GM10266 (cell line): ENCODE results near the gene SBNO2.

Experiments
- DNase-seq: peaks from one replicate; pipeline ENCODE4 v3.0.0; 2012; ENCODE audit errors: extremely low spot score
- CTCF ChIP-seq: IDR thresholded peaks from 2 replicates; pipeline ENCODE4 v1.5.1; 2012; ENCODE audit warnings: mild to moderate bottlenecking, low read depth; ENCODE audit not compliant: control insufficient read depth, insufficient read depth; ENCODE audit errors: missing control alignments

SBNO2 gene

GRCh38 chr19:1158885-1159448 is 15.1 kb downstream of the SBNO2 start:
- no peak for TF ChIP-seq CTCF
- DNase-seq = no peak

DNA sequence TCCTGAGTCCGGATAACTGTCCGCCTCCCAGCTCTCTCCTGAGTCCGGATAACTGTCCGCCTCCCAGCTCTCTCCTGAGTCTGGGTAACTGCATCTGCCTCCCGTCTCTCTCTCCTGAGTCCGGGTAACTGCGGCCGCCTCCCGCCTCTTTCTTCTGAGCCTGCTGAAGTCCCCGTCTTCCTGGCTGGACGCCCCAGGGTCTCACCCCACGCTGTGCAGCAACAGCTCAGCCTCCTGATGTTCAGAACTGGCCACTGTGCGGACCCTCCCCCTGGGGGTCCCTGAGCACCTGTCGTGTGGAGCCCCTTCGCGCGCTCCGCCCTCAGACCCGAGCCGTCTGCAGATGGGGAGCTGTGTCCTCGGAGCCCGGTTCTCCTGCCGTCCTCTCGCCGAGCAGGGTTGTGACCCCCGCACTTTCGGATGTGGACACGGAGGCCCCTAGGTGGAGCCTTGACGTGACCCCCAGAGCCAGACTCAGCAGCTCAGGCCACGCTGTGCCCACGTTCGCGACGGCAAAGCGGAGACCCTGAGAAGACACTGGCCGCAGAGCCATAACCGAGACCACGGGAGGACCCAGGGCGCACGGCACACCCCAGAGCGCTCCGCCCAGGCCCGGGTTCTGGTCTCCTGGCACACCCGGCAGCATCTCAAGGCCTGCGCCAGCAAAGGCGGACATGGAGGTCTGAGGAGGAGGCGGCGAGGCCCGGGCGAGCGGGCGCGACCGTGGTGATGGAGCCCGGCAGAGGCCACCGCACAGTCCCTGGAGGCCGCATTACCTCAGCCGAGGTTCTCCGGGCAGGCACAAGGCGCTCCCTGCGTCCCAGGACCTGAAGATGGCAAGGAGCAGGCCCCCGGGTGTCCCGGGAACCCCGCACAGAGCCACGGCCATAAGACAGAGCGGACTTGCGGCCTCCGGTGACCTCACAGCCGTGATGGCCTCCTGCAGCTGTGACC is 15.9 kb downstream of the SBNO2 start:
- no peak for DNase-seq
- no peak for TF ChIP-seq CTCF

GRCh38 chr19:1156830-1157615 is 17.0 kb downstream of the SBNO2 start:
- no peak for DNase-seq
- no peak for TF ChIP-seq CTCF

DNA sequence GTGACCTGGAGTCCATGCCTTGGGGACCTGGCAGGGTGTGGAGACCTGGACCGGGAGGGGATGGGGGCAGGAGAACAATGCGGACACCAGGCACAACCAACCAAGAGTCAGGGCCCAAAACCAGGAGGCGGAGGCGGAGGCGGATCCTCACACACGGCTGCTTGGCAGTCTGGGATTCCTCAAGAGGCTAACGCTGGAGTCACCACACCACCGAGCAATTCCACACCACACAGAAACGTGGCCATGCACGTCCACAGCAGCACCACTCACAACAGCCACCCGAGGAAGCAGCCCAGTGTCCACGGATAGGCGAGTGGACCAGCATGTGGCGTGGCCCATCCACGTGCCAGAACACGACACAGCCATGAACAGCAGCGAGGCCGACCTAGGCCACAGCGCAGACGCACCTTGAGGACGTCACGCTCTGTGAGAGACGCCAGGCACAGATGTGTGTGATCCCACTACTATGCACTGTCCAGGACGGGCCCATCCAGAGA is 17.7 kb downstream of the SBNO2 start:
- no peak for DNase-seq
- no peak for TF ChIP-seq CTCF

GRCh38 chr19:1155352-1156304 is 18.4 kb downstream of the SBNO2 start:
- no peak for DNase-seq
- no peak for TF ChIP-seq CTCF

DNA sequence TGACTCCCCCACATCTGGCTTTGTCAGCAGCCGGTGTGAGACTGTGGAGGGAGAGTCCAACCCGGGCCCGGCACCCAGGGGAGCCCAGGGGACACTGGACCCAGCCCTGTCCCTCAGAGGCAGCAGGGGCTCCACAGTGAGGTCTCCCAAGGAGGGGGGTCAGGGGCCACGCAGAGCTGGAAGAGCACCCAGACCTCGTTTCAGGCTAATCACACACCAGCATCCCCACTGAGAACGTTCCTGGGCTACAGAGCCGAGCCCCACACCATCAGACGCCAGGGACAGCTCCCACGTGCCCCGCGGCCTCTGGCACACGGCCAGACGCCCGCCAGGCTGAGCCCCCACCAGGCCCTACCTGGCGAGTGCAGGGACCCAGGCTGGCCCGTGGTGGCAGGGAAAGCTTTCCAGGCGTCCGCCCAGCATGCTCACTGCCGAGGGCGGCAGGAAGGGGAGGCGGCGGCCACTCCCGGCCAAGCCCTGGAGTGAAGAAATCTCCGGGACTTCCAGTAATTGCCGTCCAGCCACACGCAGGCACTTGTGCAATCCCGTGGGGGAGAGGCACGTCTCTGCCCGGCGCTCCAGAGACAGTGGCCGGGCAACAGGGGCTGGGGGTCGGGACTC is 19.2 kb downstream of the SBNO2 start:
- TF ChIP-seq CTCF = no peak
- no peak for DNase-seq
